ENCODE results near the gene ZC3H13. TPM values are rescaled to one million over a fixed set of nuclear protein-coding genes. Genes with fewer than 3 reads are reported as not detected.

ZC3H13 gene
- total and polyA plus RNA-seq, 9 donors = 15.1 to 64.1 (median 41.9) TPM

- H3K4me1 ChIP-seq (ENCODE audit: insufficient read depth) = no peaks in the 10 kb centered on the region
- H3K4me3 ChIP-seq = no peak overlapping the region
- intact Hi-C loops (cut with DNase I) = no loop called here
- no peak for DNase-seq
- 78 to 85% (median 80%) methylated on average over 3 of the region's 3 CpGs for WGBS, 3 donors
- no peaks in the 10 kb centered on the region for H3K27me3 ChIP-seq
- TF ChIP-seq EP300 (IDR thresholded peaks at IDR 0.05) = no peak
- no peak for TF ChIP-seq POLR2A (IDR thresholded peaks at IDR 0.05)
- TF ChIP-seq CTCF (IDR thresholded peaks at IDR 0.05) = no peak
- no peaks in the 10 kb centered on the region for H3K36me3 ChIP-seq
- H3K9me3 ChIP-seq = no peaks in the 10 kb centered on the region
- H3K27ac ChIP-seq = no peak overlapping the region
Measured at GRCh38 chr13:46094478-46094877, 41.9 kb upstream of the ZC3H13 start.

DNA sequence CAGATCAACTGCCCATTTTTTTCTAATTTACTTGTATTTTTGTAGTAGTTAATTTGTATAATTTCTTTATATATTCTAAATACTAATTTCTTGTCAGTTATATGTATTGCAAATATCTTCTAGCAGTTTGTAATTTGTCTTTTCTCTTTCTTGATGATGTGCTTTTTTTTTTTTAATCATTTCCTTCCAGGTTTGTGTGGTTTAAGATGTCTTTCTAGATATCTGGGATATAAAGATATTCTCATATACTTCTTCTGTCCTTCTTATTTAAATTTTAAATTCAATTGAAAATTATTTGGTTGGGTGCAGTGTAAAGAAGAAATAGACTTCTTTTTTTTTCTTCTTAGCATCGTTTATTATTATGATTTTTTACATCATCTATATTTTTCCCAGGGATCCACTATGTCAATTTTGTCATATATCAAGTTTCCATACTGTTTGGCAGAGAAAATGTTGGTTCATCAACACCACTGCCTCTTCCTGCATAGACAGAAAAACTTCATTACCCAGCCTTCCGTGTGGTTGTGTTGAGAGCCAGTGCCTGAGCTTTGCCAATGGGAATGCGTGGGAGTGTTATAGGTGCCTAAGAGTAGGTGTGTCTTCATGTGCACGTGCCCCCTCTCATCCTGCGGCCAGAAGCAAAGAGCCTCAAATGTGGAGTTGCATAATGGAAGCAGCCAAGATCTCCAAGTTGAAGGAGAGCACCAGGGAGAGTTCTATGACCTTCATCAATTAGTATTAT lies 36.4 kb upstream of the ZC3H13 start:
- Histone ChIP-seq H3K27me3 (no peaks in the 10 kb centered on the region), H3K4me1 (ENCODE audit: insufficient read depth) (no peaks in the 10 kb centered on the region), H3K27ac (no peak overlapping the region), H3K4me3 (no peak overlapping the region), H3K9me3 (no peaks in the 10 kb centered on the region), H3K36me3 (no peaks in the 10 kb centered on the region)
- TF ChIP-seq POLR2A (IDR thresholded peaks at IDR 0.05) = no peak
- no peak for TF ChIP-seq EP300 (IDR thresholded peaks at IDR 0.05)
- WGBS, 3 donors = 65 to 75% (median 73%) methylated on average over 5 of the region's 5 CpGs
- intact Hi-C loops (cut with DNase I) = no loop called here
- DNase-seq = no peak

DNA sequence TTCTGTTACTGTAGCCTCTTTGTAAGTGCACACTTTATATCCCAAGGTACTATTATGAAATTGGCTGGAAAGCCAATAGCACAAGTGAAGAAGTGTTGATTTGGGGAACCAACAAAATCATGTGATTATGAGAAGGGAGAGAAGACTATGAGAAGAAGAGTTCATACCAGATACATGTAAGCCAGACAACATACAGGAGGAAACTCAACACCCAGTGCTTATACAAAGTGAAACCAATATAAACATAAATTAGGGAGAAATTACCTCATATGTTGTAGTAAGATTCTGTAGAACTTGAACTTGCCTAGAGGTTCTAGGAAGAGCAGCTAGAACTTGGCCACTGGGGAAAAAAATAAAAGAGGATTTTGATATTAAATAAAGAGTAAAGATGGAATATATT lies 34.9 kb upstream of the ZC3H13 start:
- Histone ChIP-seq H3K36me3 (no peaks in the 10 kb centered on the region), H3K27ac (no peak overlapping the region), H3K27me3 (no peaks in the 10 kb centered on the region), H3K4me1 (ENCODE audit: insufficient read depth) (no peaks in the 10 kb centered on the region), H3K4me3 (no peak overlapping the region), H3K9me3 (no peaks in the 10 kb centered on the region)
- no peak for DNase-seq
- TF ChIP-seq POLR2A (IDR thresholded peaks at IDR 0.05) (no peak), CTCF (IDR thresholded peaks at IDR 0.05) (no peak), EP300 (IDR thresholded peaks at IDR 0.05) (no peak)
- intact Hi-C loops (cut with DNase I) = no loop called here

GRCh38 chr13:46086985-46087384 lies 34.4 kb upstream of the ZC3H13 start:
- H3K27me3 ChIP-seq = no peaks in the 10 kb centered on the region
- H3K27ac ChIP-seq = no peak overlapping the region
- intact Hi-C loops (cut with DNase I) = no loop called here
- H3K36me3 ChIP-seq = no peaks in the 10 kb centered on the region
- no peak for TF ChIP-seq CTCF (IDR thresholded peaks at IDR 0.05)
- no peak for TF ChIP-seq POLR2A (IDR thresholded peaks at IDR 0.05)
- TF ChIP-seq EP300 (IDR thresholded peaks at IDR 0.05) = no peak
- WGBS, 3 donors = 90 to 94% (median 91%) methylated on average over 11 to 12 of the region's 12 CpGs
- no peak for DNase-seq
- H3K4me1 ChIP-seq (ENCODE audit: insufficient read depth) = no peaks in the 10 kb centered on the region
- no peak overlapping the region for H3K4me3 ChIP-seq
- H3K9me3 ChIP-seq = no peaks in the 10 kb centered on the region

GRCh38 chr13:46086421-46086922 lies 33.9 kb upstream of the ZC3H13 start:
- no peaks in the 10 kb centered on the region for H3K9me3 ChIP-seq
- H3K36me3 ChIP-seq = no peaks in the 10 kb centered on the region
- no peak overlapping the region for H3K27ac ChIP-seq
- DNase-seq = no peak
- no peak overlapping the region for H3K4me3 ChIP-seq
- no peaks in the 10 kb centered on the region for H3K27me3 ChIP-seq
- intact Hi-C loops (cut with DNase I) = no loop called here
- TF ChIP-seq EP300 (IDR thresholded peaks at IDR 0.05) (no peak), CTCF (IDR thresholded peaks at IDR 0.05) (no peak), POLR2A (IDR thresholded peaks at IDR 0.05) (no peak)
- 84 to 86% (median 85%) methylated on average over 10 to 12 of the region's 12 CpGs for WGBS, 3 donors
- H3K4me1 ChIP-seq (ENCODE audit: insufficient read depth) = no peaks in the 10 kb centered on the region
